ENCODE data around the gene TBX1. TPM values are rescaled to one million over a fixed set of nuclear protein-coding genes. Genes with fewer than 3 reads are reported as not detected.

TBX1 gene
- total and polyA plus RNA-seq, 10 of the 15 experiments (the other 5 are each of a cell fraction or from before 2014, with no cell fraction given) = not detected

- WGBS (ENCODE audit: insufficient coverage, insufficient replicate concordance, low lambda C conversion rate, missing lambda C conversion rate) = 4% methylated on average over 10 of the region's 10 CpGs
- ATAC-seq (no peak), FAIRE-seq (no peak), DNase-seq (ENCODE audit: low read depth, low spot score) (no peak)
- Histone ChIP-seq H3K4me2 (ENCODE audit: control insufficient read depth, insufficient read depth) (no peak overlapping the region), H3K79me2 (ENCODE audit: control insufficient read depth, insufficient read depth, low read length) (no peaks in the 10 kb centered on the region), H3K27ac (ENCODE audit: control insufficient read depth, insufficient read depth) (no peak overlapping the region), H3K9me3 (replicated peaks; ENCODE audit: control insufficient read depth, insufficient read depth, low read length) (no peaks in the 10 kb centered on the region), H3K9ac (ENCODE audit: control insufficient read depth, insufficient read depth, low read length) (no peak overlapping the region), H2AFZ (ENCODE audit: control insufficient read depth, low read depth, low read length) (no peak overlapping the region), H3K27me3 (replicated peaks in 1 of 2; ENCODE audit: control insufficient read depth in 2 of 2, insufficient read depth in 2 of 2, low read length in 1 of 2) (peaks cover 0 to 2% of the 10 kb centered on the region in 2 experiments; a peak in 2 of 4 replicates), H3K4me3 (no peak overlapping the region), H3K4me1 (ENCODE audit: control insufficient read depth, insufficient read depth, low read length) (no peaks in the 10 kb centered on the region), H3K36me3 (ENCODE audit: control insufficient read depth in 2 of 2, insufficient read depth in 2 of 2, low read length in 1 of 2) (no peaks in the 10 kb centered on the region), H4K20me1 (ENCODE audit: control insufficient read depth, insufficient read depth) (no peaks in the 10 kb centered on the region)
- ChIA-PET POLR2A (no interaction called here), RAD21 (ENCODE audit: unreplicated experiment) (interaction anchor here (3.2 kb wide), 1 partner anchor 183 kb away, joined by 70 read pairs; no protein-coding TSS in a partner anchor), SMC1A (ENCODE audit: uncharacterized antibody, unreplicated experiment) (no interaction called here), CTCF (interaction anchor here (5.7 kb wide), 1 partner anchor 183 kb away, joined by 94 read pairs; no protein-coding TSS in a partner anchor)
- intact Hi-C loops (cut with micrococcal nuclease; ENCODE audit: unreplicated experiment) (no loop called here), in situ Hi-C loops (cut with MboI) (no loop called here)
- no TSS peak for BruUV-seq (replicated peaks)
- TF ChIP-seq ASH2L (IDR thresholded peaks at IDR 0.05; ENCODE audit: borderline replicate concordance, low read depth) (no peak), ZNF217 (IDR thresholded peaks at IDR 0.05) (no peak), BACH1 (IDR thresholded peaks at IDR 0.05; ENCODE audit: borderline replicate concordance) (no peak), RELB (IDR thresholded peaks at IDR 0.05; ENCODE audit: low read depth) (no peak), ZNF687 (IDR thresholded peaks at IDR 0.05) (no peak), CEBPB (IDR thresholded peaks at IDR 0.05; ENCODE audit: borderline replicate concordance in 1 of 2, low read depth in 2 of 2, low read length in 2 of 2) (no peak), JUND (IDR thresholded peaks at IDR 0.05; ENCODE audit: low read depth, low read length) (no peak), NBN (IDR thresholded peaks at IDR 0.05) (no peak), MEF2B (IDR thresholded peaks at IDR 0.05; ENCODE audit: partially characterized antibody, poor library complexity, severe bottlenecking) (no peak), CTCF (IDR thresholded peaks at IDR 0.05 in 2 of 3, conservative IDR thresholded peaks at IDR 0.05 in 1 of 3; ENCODE audit: control insufficient read depth in 2 of 3, extremely low read depth in 1 of 3, insufficient read depth in 1 of 3, low read depth in 3 of 3, low read length in 3 of 3) (no peak), ATF3 (IDR thresholded peaks at IDR 0.05; ENCODE audit: borderline replicate concordance, extremely low read depth, low read depth, low read length) (no peak), RAD21 (IDR thresholded peaks at IDR 0.05; ENCODE audit: insufficient read depth, low read depth, low read length) (no peak), IRF5 (IDR thresholded peaks at IDR 0.05; ENCODE audit: borderline replicate concordance) (no peak), ZNF24 (IDR thresholded peaks at IDR 0.05) (no peak), CBX3 (IDR thresholded peaks at IDR 0.05; ENCODE audit: borderline replicate concordance, low read depth) (no peak)
These were observed 31.7 kb upstream of the TBX1 start for GRCh38 chr22:19728836-19729235.
